IMR-90 (cell line): ENCODE results near the gene GRM4. TPM values are rescaled to one million over a fixed set of nuclear protein-coding genes. Genes with fewer than 3 reads are reported as not detected.

Experiments used
- ATAC-seq: fragments of 200-7000 bp; cut with Tn5 transposase; 2 replicates; pipeline ENCODE4 v1.9.1; 2020; ENCODE audit warnings: low read depth, mild to moderate bottlenecking, moderate library complexity
- BruUV-seq: library from RNA; stranded (reverse); fragments of 400-500 nt; replicated peaks from 2 replicates; lab custom pipeline; 2021; lab: Mats Ljungman, UMichigan
- CTCF ChIA-PET: fragments of 300-600 bp; formaldehyde crosslinking; extraction: SDS; loops from one replicate; lab custom pipeline; 2021; ENCODE audit warnings: antibody characterized with exemption; lab: Yijun Ruan, JAX
- POLR2A ChIA-PET: fragments of 300-600 bp; sonication (Branson Sonifier 250); formaldehyde crosslinking; loops from one replicate; lab custom pipeline; 2022; ENCODE audit warnings: antibody characterized with exemption; ENCODE audit not compliant: unreplicated experiment; lab: Charles Lee
- DNase-seq: peaks from one replicate; pipeline ENCODE4 v3.0.0; 2013
- H2AFZ ChIP-seq: replicated peaks from 2 replicates; pipeline ENCODE3; 2013; ENCODE audit warnings: low read length, mild to moderate bottlenecking; ENCODE audit not compliant: poor library complexity
- H2AK5ac ChIP-seq: 2 replicates; pipeline ENCODE4 v1.6.1; 2013; ENCODE audit warnings: low read depth, low read length, inconsistent platforms
- H2AK9ac ChIP-seq: replicated peaks from 2 replicates; pipeline ENCODE3; 2013; ENCODE audit warnings: mild to moderate bottlenecking, low read depth, low read length, moderate library complexity; ENCODE audit not compliant: poor library complexity
- H2BK120ac ChIP-seq: 2 replicates; pipeline ENCODE4 v1.6.1; 2013; ENCODE audit warnings: low read depth, low read length, inconsistent platforms
- H2BK15ac ChIP-seq: 3 replicates; pipeline ENCODE4 v1.6.1; 2013; ENCODE audit warnings: low read depth, low read length, inconsistent platforms
- H2BK20ac ChIP-seq: 2 replicates; pipeline ENCODE4 v1.6.1; 2013; ENCODE audit warnings: low read depth, mild to moderate bottlenecking, inconsistent platforms, low read length, moderate library complexity
- H2BK5ac ChIP-seq: 2 replicates; pipeline ENCODE4 v1.6.1; 2013; ENCODE audit warnings: mild to moderate bottlenecking, low read depth, low read length, inconsistent platforms; ENCODE audit not compliant: poor library complexity, severe bottlenecking
- H3K14ac ChIP-seq: replicated peaks from 2 replicates; pipeline ENCODE4 v1.6.1; 2013; ENCODE audit warnings: low read depth, low read length, inconsistent platforms
- H3K18ac ChIP-seq: 2 replicates; pipeline ENCODE4 v1.6.1; 2013; ENCODE audit warnings: low read depth, low read length, control low read depth
- H3K23ac ChIP-seq: 2 replicates; pipeline ENCODE4 v1.6.1; 2013; ENCODE audit warnings: low read depth, low read length, inconsistent platforms
- H3K27ac ChIP-seq: 2 replicates; pipeline ENCODE4 v1.5.1; 2013; ENCODE audit warnings: mild to moderate bottlenecking, control low read depth, low read length; ENCODE audit not compliant: insufficient read depth
- H3K27me3 ChIP-seq: 2 replicates; pipeline ENCODE4 v1.6.1; 2013; ENCODE audit warnings: low read length; ENCODE audit not compliant: control insufficient read depth, insufficient read depth
- H3K36me3 ChIP-seq: 2 replicates; pipeline ENCODE4 v1.6.1; 2013; ENCODE audit warnings: low read length, mixed read lengths; ENCODE audit not compliant: control insufficient read depth, insufficient read depth
- H3K4ac ChIP-seq: 2 replicates; pipeline ENCODE4 v1.6.1; 2013; ENCODE audit warnings: low read depth, low read length, inconsistent platforms
- H3K4me1 ChIP-seq: 2 replicates; pipeline ENCODE4 v1.6.1; 2013; ENCODE audit warnings: low read length, mixed read lengths; ENCODE audit not compliant: control insufficient read depth, insufficient read depth
- H3K4me2 ChIP-seq: 2 replicates; pipeline ENCODE4 v1.6.1; 2013; ENCODE audit warnings: low read depth, mild to moderate bottlenecking, control low read depth, low read length, moderate library complexity
- H3K4me3 ChIP-seq: 2 replicates; pipeline ENCODE4 v1.5.1; 2013; ENCODE audit warnings: low read depth, mild to moderate bottlenecking, control low read depth, low read length, moderate library complexity; ENCODE audit not compliant: insufficient read depth
- H3K56ac ChIP-seq: 2 replicates; pipeline ENCODE4 v1.6.1; 2013; ENCODE audit warnings: low read length, inconsistent platforms; ENCODE audit not compliant: insufficient read depth; ENCODE audit errors: extremely low read depth
- H3K79me1 ChIP-seq, 2 experiments: 2 replicates each; pipeline ENCODE4 v1.6.1; 2013; ENCODE audit warnings: low read length in 2 of 2, inconsistent platforms in 1 of 2, low read depth in 1 of 2
- H3K9ac ChIP-seq: 2 replicates; pipeline ENCODE4 v1.6.1; 2013; ENCODE audit warnings: low read depth, low read length, control low read depth
- H3K9me1 ChIP-seq: 2 replicates; pipeline ENCODE4 v1.6.1; 2013; ENCODE audit warnings: low read length, inconsistent platforms; ENCODE audit not compliant: insufficient read depth
- H3K9me3 ChIP-seq: 2 replicates; pipeline ENCODE4 v1.6.1; 2013; ENCODE audit warnings: low read length; ENCODE audit not compliant: control insufficient read depth, insufficient read depth
- H4K20me1 ChIP-seq: 2 replicates; pipeline ENCODE4 v1.6.1; 2013; ENCODE audit warnings: low read length, inconsistent platforms; ENCODE audit not compliant: insufficient read depth
- H4K5ac ChIP-seq: 2 replicates; pipeline ENCODE4 v1.6.1; 2013; ENCODE audit warnings: mild to moderate bottlenecking, low read depth, low read length, control low read depth
- H4K8ac ChIP-seq, 2 experiments: 2 replicates each; pipeline ENCODE4 v1.6.1; 2013; ENCODE audit warnings: low read depth in 2 of 2, low read length in 2 of 2, control low read depth in 1 of 2, inconsistent platforms in 1 of 2
- H4K91ac ChIP-seq: 2 replicates; pipeline ENCODE4 v1.6.1; 2013; ENCODE audit warnings: low read depth, low read length, inconsistent platforms; ENCODE audit not compliant: insufficient read depth
- BHLHE40 ChIP-seq: fragments of 150-350 bp; IDR thresholded peaks from 2 replicates; pipeline ENCODE4 v1.6.1; 2016; ENCODE audit warnings: mild to moderate bottlenecking, low read depth, low read length
- CEBPB ChIP-seq: IDR thresholded peaks from 2 replicates; pipeline ENCODE4 v1.6.1; 2012; ENCODE audit warnings: low read depth, low read length, improper control_type of control experiment
- CHD1 ChIP-seq: IDR thresholded peaks from 2 replicates; pipeline ENCODE4 v1.6.1; 2012; ENCODE audit warnings: low read depth, low read length, improper control_type of control experiment
- FOS ChIP-seq: fragments of 150-350 bp; IDR thresholded peaks from 2 replicates; pipeline ENCODE4 v1.6.1; 2016; ENCODE audit warnings: low read depth, low read length
- MAFK ChIP-seq: IDR thresholded peaks from 2 replicates; pipeline ENCODE4 v1.6.1; 2012; ENCODE audit warnings: low read depth, low read length, improper control_type of control experiment
- MAZ ChIP-seq: IDR thresholded peaks from 2 replicates; pipeline ENCODE4 v1.6.1; 2012; ENCODE audit warnings: low read depth, mild to moderate bottlenecking, low read length, improper control_type of control experiment, moderate library complexity, borderline replicate concordance
- MXI1 ChIP-seq: IDR thresholded peaks from 2 replicates; pipeline ENCODE4 v1.6.1; 2012; ENCODE audit warnings: low read depth, mild to moderate bottlenecking, low read length, moderate library complexity, borderline replicate concordance
- NFE2L2 ChIP-seq: fragments of 150-350 bp; IDR thresholded peaks from 2 replicates; pipeline ENCODE4 v1.6.1; 2016; ENCODE audit warnings: low read depth, mild to moderate bottlenecking, low read length
- POLR2A ChIP-seq: IDR thresholded peaks from 2 replicates; pipeline ENCODE4 v1.6.1; 2012; ENCODE audit warnings: mild to moderate bottlenecking, low read depth, low read length
- RAD21 ChIP-seq: IDR thresholded peaks from 2 replicates; pipeline ENCODE4 v1.6.1; 2012; ENCODE audit warnings: low read length, improper control_type of control experiment
- RCOR1 ChIP-seq: IDR thresholded peaks from 2 replicates; pipeline ENCODE4 v1.6.1; 2012; ENCODE audit warnings: mild to moderate bottlenecking, low read length, improper control_type of control experiment; ENCODE audit not compliant: insufficient replicate concordance
- RFX5 ChIP-seq: IDR thresholded peaks from 2 replicates; pipeline ENCODE4 v1.8.0; 2012; ENCODE audit warnings: low read depth, mild to moderate bottlenecking, low read length, moderate library complexity
- SMC3 ChIP-seq: fragments of 150-350 bp; IDR thresholded peaks from 2 replicates; pipeline ENCODE4 v1.6.1; 2016; ENCODE audit warnings: low read depth, mild to moderate bottlenecking, antibody characterized with exemption, low read length, moderate library complexity
- WGBS, 2 experiments: methylation state at CpG; one replicate each; pipeline versions ENCODE4 v1.1.5 to v1.1.7; 2013; ENCODE audit warnings: missing lambda C conversion rate in 2 of 2; ENCODE audit not compliant: insufficient read length in 1 of 2; ENCODE audit errors: extremely low coverage in 2 of 2; 5-methylcytosine and 5-hydroxymethylcytosine counted together
- dilution Hi-C: fragments of 300-500 bp; cut with HindIII; formaldehyde crosslinking; loops from one replicate; pipeline ENCODE4 v1.14.3; 2018; ENCODE audit warnings: low sequenced_read_pairs; ENCODE audit not compliant: unreplicated experiment
- in situ Hi-C: fragments of 300-500 bp; cut with MboI; formaldehyde crosslinking; loops from 3 replicates; pipeline ENCODE4 v1.14.3; 2019; ENCODE audit warnings: low sequenced_read_pairs, inconsistent platforms, mixed read lengths
- intact Hi-C: fragments of 100-400 bp; cut with micrococcal nuclease; formaldehyde crosslinking; loops from 2 replicates; pipeline ENCODE4 v1.10.0; 2022
- polyA plus RNA-seq, 3 experiments: library from polyadenylated mRNA; depleted of rRNA; stranded (reverse); fragments of >200 nt; gene quantifications; 2 replicates each; pipeline ENCODE4 v1.2.3, GENCODE V29; 2012; ENCODE audit warnings: low replicate concordance in 1 of 3
- total RNA-seq: library from RNA; depleted of rRNA; stranded (reverse); fragments of >200 nt; gene quantifications from 2 replicates; pipeline ENCODE4 v1.2.3, GENCODE V29; 2012
- TF ChIP-seq, protein P1 (sequence below): conservative IDR thresholded peaks from 2 replicates; pipeline ENCODE4 v1.5.1; 2012; ENCODE audit warnings: mild to moderate bottlenecking, low read depth, low read length, improper control_type of control experiment
- TF ChIP-seq, protein P2 (sequence below): fragments of 150-350 bp; IDR thresholded peaks from 2 replicates; pipeline ENCODE4 v1.6.1; 2017; ENCODE audit warnings: mild to moderate bottlenecking, antibody characterized with exemption, low read length, low read depth
- TF ChIP-seq, protein P3 (sequence below): fragments of 150-350 bp; IDR thresholded peaks from 2 replicates; pipeline ENCODE4 v1.6.1; 2016; ENCODE audit warnings: low read depth, mild to moderate bottlenecking, low read length, moderate library complexity, borderline replicate concordance

GRM4 gene
- total and polyA plus RNA-seq, 2 of the 4 experiments (the other 2 are of a cell fraction): 0.02 TPM; not detected in 1

DNA sequence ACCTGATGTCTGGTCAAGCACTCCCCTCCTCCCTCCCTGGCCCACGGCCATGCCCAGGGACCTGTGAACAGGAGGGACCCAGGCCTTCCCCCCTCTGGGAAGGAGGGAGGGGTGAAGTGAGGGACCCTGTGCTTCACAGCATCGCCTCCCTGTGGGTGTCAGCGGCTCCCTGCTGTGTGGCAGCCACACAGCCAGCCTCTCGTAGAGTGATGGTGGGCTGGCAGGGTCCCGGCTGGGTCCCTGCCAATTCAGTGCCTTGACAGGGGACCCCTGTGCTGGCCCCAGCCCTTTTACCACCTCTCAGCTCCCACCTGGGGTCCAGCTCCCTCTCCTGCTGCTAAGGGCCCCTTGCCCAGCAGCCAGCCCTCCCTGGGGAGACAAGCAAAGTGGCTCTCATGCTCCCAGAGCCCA lies 31.3 kb upstream of the GRM4 start:
- Histone ChIP-seq H2AK5ac (no peak overlapping the region), H4K8ac (no peak overlapping the region), H3K4me3 (no peak overlapping the region), H3K79me1 (no peaks in the 10 kb centered on the region), H4K91ac (no peak overlapping the region), H3K27ac (no peak overlapping the region), H3K4ac (no peak overlapping the region), H4K20me1 (no peaks in the 10 kb centered on the region), H4K5ac (no peak overlapping the region), H3K4me1 (no peaks in the 10 kb centered on the region), H3K14ac (no peak overlapping the region), H2BK20ac (no peak overlapping the region), H2AK9ac (no peak overlapping the region), H3K36me3 (no peaks in the 10 kb centered on the region), H3K23ac (no peak overlapping the region), H2BK5ac (no peak overlapping the region), H3K9me3 (no peaks in the 10 kb centered on the region), H3K27me3 (peaks cover 15% of the 10 kb centered on the region), H2AFZ (no peak overlapping the region), H3K9ac (no peak overlapping the region), H2BK15ac (no peak overlapping the region), H3K18ac (no peak overlapping the region), H3K4me2 (no peak overlapping the region), H3K56ac (no peak overlapping the region), H2BK120ac (no peak overlapping the region), H3K9me1 (0 out of 2 replicates have a peak, but pooled peaks cover 3% of the 10 kb centered on the region)
- in situ Hi-C loops (no loop called here), intact Hi-C loops (no loop called here), dilution Hi-C loops (no loop called here)
- no TSS peak for BruUV-seq
- WGBS, 2 experiments: no CpG with 5 or more reads among the region's 5 CpGs
- DNase-seq (no peak), ATAC-seq (no peak)
- TF ChIP-seq NFE2L2 (no peak), FOS (no peak), MAZ (no peak), CHD1 (no peak), RAD21 (no peak), SMC3 (no peak), BHLHE40 (no peak), POLR2A (no peak), RCOR1 (no peak), RFX5 (no peak), MAFK (no peak), MXI1 (no peak), CEBPB (no peak)
- TF ChIP-seq, protein P1, sequence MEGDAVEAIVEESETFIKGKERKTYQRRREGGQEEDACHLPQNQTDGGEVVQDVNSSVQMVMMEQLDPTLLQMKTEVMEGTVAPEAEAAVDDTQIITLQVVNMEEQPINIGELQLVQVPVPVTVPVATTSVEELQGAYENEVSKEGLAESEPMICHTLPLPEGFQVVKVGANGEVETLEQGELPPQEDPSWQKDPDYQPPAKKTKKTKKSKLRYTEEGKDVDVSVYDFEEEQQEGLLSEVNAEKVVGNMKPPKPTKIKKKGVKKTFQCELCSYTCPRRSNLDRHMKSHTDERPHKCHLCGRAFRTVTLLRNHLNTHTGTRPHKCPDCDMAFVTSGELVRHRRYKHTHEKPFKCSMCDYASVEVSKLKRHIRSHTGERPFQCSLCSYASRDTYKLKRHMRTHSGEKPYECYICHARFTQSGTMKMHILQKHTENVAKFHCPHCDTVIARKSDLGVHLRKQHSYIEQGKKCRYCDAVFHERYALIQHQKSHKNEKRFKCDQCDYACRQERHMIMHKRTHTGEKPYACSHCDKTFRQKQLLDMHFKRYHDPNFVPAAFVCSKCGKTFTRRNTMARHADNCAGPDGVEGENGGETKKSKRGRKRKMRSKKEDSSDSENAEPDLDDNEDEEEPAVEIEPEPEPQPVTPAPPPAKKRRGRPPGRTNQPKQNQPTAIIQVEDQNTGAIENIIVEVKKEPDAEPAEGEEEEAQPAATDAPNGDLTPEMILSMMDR: no peak
- TF ChIP-seq, protein P2, sequence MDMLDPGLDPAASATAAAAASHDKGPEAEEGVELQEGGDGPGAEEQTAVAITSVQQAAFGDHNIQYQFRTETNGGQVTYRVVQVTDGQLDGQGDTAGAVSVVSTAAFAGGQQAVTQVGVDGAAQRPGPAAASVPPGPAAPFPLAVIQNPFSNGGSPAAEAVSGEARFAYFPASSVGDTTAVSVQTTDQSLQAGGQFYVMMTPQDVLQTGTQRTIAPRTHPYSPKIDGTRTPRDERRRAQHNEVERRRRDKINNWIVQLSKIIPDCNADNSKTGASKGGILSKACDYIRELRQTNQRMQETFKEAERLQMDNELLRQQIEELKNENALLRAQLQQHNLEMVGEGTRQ: no peak
- TF ChIP-seq, protein P3, sequence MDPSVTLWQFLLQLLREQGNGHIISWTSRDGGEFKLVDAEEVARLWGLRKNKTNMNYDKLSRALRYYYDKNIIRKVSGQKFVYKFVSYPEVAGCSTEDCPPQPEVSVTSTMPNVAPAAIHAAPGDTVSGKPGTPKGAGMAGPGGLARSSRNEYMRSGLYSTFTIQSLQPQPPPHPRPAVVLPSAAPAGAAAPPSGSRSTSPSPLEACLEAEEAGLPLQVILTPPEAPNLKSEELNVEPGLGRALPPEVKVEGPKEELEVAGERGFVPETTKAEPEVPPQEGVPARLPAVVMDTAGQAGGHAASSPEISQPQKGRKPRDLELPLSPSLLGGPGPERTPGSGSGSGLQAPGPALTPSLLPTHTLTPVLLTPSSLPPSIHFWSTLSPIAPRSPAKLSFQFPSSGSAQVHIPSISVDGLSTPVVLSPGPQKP: no peak
- CTCF ChIA-PET: no interaction called here
- POLR2A ChIA-PET: no interaction called here
